Neutrophil (primary cell): ENCODE results near the gene HEMK1.
A peak's percentile ranks its signal among the peaks of the same experiment; 100 is the strongest.

Experiments used
- H3K27ac ChIP-seq: fragments of 200-600 bp; sonication (generic); 2 replicates; pipeline ENCODE4 v1.5.1; 2016; ENCODE audit warnings: mild to moderate bottlenecking, moderate library complexity
- H3K27me3 ChIP-seq: fragments of 200-600 bp; sonication (generic); 2 replicates; pipeline ENCODE4 v1.6.0; 2016; ENCODE audit warnings: mild to moderate bottlenecking
- H3K36me3 ChIP-seq: fragments of 200-600 bp; sonication (generic); 2 replicates; pipeline ENCODE4 v1.5.1; 2017
- H3K4me1 ChIP-seq, 2 experiments: fragments of 200-600 bp in 1 of 2; sonication (generic) in 1 of 2; 1 replicate in 1 of 2; 2 replicates in 1 of 2; pipeline versions ENCODE4 v1.5.1 to v1.6.1; 2013 to 2016; ENCODE audit warnings: low read depth in 1 of 2, low read length in 1 of 2, mild to moderate bottlenecking in 1 of 2, moderate library complexity in 1 of 2; ENCODE audit not compliant: control insufficient read depth in 1 of 2, insufficient read depth in 1 of 2
- H3K4me3 ChIP-seq, 2 experiments: fragments of 200-600 bp in 1 of 2; sonication (generic) in 1 of 2; 1 replicate in 1 of 2; 2 replicates in 1 of 2; pipeline ENCODE4 v1.5.1; 2013 to 2016; ENCODE audit warnings: low read depth in 1 of 2, low read length in 1 of 2, mild to moderate bottlenecking in 1 of 2, moderate library complexity in 1 of 2
- H3K9me3 ChIP-seq: fragments of 200-600 bp; sonication (generic); 2 replicates; pipeline ENCODE4 v1.5.1; 2016
- CTCF ChIP-seq: fragments of 200-600 bp; sonication (generic); IDR thresholded peaks from 2 replicates; pipeline ENCODE4 v1.5.1; 2016; ENCODE audit warnings: antibody characterized with exemption

Gene HEMK1

GRCh38 chr3:50581459-50581842 lies 12.1 kb downstream of the HEMK1 start:
- H3K36me3 ChIP-seq: no peaks in the 10 kb centered on the region
- H3K9me3 ChIP-seq: no peaks in the 10 kb centered on the region
- no peaks in the 10 kb centered on the region for H3K27me3 ChIP-seq
- H3K4me3 ChIP-seq: no peak overlapping the region
- H3K27ac ChIP-seq: no peak overlapping the region
- H3K4me1 ChIP-seq: peaks cover 10 to 11% of the 10 kb centered on the region in 2 experiments
- no peak for TF ChIP-seq CTCF

DNA sequence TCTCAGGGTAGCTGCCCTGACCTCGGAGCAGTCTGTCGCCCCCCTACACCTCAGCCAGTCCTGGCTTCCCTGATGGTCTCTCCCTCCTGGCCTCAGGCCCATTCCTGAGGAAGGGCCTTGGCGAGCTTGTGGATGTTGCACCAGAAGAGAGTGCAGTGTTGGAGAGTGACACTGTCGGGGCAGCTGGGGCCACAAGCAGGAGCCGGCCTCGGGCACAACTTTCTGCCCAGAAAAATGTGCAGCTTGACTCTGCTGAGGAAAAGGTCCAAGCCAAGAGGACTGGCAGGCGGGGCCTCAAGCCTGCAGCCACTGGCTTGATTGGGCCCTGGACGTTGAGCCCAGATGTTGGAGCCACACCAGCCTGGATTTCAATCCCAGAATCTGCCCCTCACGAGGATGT lies 12.8 kb downstream of the HEMK1 start:
- H3K9me3 ChIP-seq: no peaks in the 10 kb centered on the region
- H3K36me3 ChIP-seq: no peaks in the 10 kb centered on the region
- no peak overlapping the region for H3K27ac ChIP-seq
- TF ChIP-seq CTCF: no peak
- H3K4me3 ChIP-seq: no peak overlapping the region
- H3K4me1 ChIP-seq: peaks cover 10 to 11% of the 10 kb centered on the region in 2 experiments
- no peaks in the 10 kb centered on the region for H3K27me3 ChIP-seq

GRCh38 chr3:50583897-50584296 lies 14.6 kb downstream of the HEMK1 start:
- H3K27me3 ChIP-seq: no peaks in the 10 kb centered on the region
- H3K9me3 ChIP-seq: no peaks in the 10 kb centered on the region
- TF ChIP-seq CTCF: no peak
- H3K27ac ChIP-seq: no peak overlapping the region
- peaks cover 10 to 11% of the 10 kb centered on the region in 2 experiments for H3K4me1 ChIP-seq
- H3K36me3 ChIP-seq: no peaks in the 10 kb centered on the region
- no peak overlapping the region for H3K4me3 ChIP-seq

- Histone ChIP-seq H3K36me3 (no peaks in the 10 kb centered on the region), H3K27me3 (no peaks in the 10 kb centered on the region), H3K4me3 (no peak overlapping the region), H3K4me1 (peaks cover 10 to 12% of the 10 kb centered on the region in 2 experiments), H3K27ac (peak overlapping the region; percentile 20), H3K9me3 (no peaks in the 10 kb centered on the region)
- TF ChIP-seq CTCF: no peak
These were observed 15.1 kb downstream of the HEMK1 start for GRCh38 chr3:50584391-50584790.

GRCh38 chr3:50585919-50586762 lies 16.8 kb downstream of the HEMK1 start:
- Histone ChIP-seq H3K9me3 (no peaks in the 10 kb centered on the region), H3K27me3 (no peaks in the 10 kb centered on the region), H3K4me3 (no peak overlapping the region), H3K36me3 (no peaks in the 10 kb centered on the region), H3K27ac (no peak overlapping the region), H3K4me1 (peaks cover 22 to 30% of the 10 kb centered on the region in 2 experiments)
- TF ChIP-seq CTCF: no peak
